HL-60 (cell line): Measurements from ENCODE around the gene PLCB1.

ENCODE experiments used
- DNase-seq, 2 experiments: peaks; one replicate each; pipeline ENCODE4 v3.0.0-alpha.2; 2010 to 2020; ENCODE audit warnings: low read depth in 1 of 2, low spot score in 1 of 2
- H3K27ac ChIP-seq: fragments of 250-450 bp; sonication (Bioruptor Pico); replicated peaks from 2 replicates; pipeline ENCODE4 v1.5.1; 2020; ENCODE audit warnings: mild to moderate bottlenecking, moderate library complexity
- H3K27me3 ChIP-seq: fragments of 250-450 bp; sonication (Bioruptor Pico); 2 replicates; pipeline ENCODE4 v1.5.1; 2021; ENCODE audit warnings: mild to moderate bottlenecking, moderate library complexity; ENCODE audit not compliant: insufficient read depth, poor library complexity, severe bottlenecking
- H3K4me3 ChIP-seq: replicated peaks from 2 replicates; pipeline ENCODE4 v1.5.1; 2011; ENCODE audit warnings: mild to moderate bottlenecking, control low read depth, low read length; ENCODE audit not compliant: insufficient read depth
- CTCF ChIP-seq: IDR thresholded peaks from one replicate; pipeline ENCODE4 v1.5.1; 2011; ENCODE audit warnings: low read length, control low read depth, inconsistent platforms; ENCODE audit not compliant: insufficient read depth
- GABPA ChIP-seq: IDR thresholded peaks from 2 replicates; pipeline ENCODE4 v1.6.1; 2012; ENCODE audit warnings: low read depth
- POLR2AphosphoS5 ChIP-seq: IDR thresholded peaks from 2 replicates; pipeline ENCODE4 v1.6.1; 2012; ENCODE audit warnings: low read depth
- REST ChIP-seq: IDR thresholded peaks from 2 replicates; pipeline ENCODE4 v1.6.1; 2012; ENCODE audit warnings: low read depth; ENCODE audit not compliant: insufficient replicate concordance
- SPI1 ChIP-seq: IDR thresholded peaks from 2 replicates; pipeline ENCODE4 v1.6.1; 2012; ENCODE audit warnings: low read depth, mild to moderate bottlenecking, borderline replicate concordance

PLCB1 gene

GRCh38 chr20:8183526-8183925 is 51.5 kb downstream of the PLCB1 start:
- Histone ChIP-seq H3K27ac (no peak overlapping the region), H3K27me3 (no peaks in the 10 kb centered on the region), H3K4me3 (no peak overlapping the region)
- no peak for DNase-seq
- TF ChIP-seq REST (no peak), SPI1 (no peak)

- DNase-seq, result no peak
- TF ChIP-seq GABPA (no peak), CTCF (no peak), SPI1 (no peak), POLR2AphosphoS5 (no peak), REST (no peak)
- no peak overlapping the region for H3K27ac ChIP-seq
- H3K27me3 ChIP-seq, result no peaks in the 10 kb centered on the region
- no peak overlapping the region for H3K4me3 ChIP-seq
Measured at GRCh38 chr20:8187740-8188139, 55.7 kb downstream of the PLCB1 start.

GRCh38 chr20:8190043-8190880 is 58.2 kb downstream of the PLCB1 start:
- Histone ChIP-seq H3K4me3 (no peak overlapping the region), H3K27me3 (no peaks in the 10 kb centered on the region), H3K27ac (no peak overlapping the region)
- no peak for DNase-seq
- TF ChIP-seq REST (no peak), SPI1 (no peak), CTCF (no peak), GABPA (no peak), POLR2AphosphoS5 (no peak)
